Neural cell (in vitro differentiated cells): ENCODE measurements around the gene ADCY5.

Experiments used
- CTCF ChIP-seq: fragments of 450-650 bp; IDR thresholded peaks from 2 replicates; pipeline ENCODE4 v1.5.1; 2014; ENCODE audit warnings: antibody characterized with exemption, mild to moderate bottlenecking, moderate library complexity; ENCODE audit not compliant: poor library complexity, severe bottlenecking
- EZH2 ChIP-seq: fragments of 200-600, 300-800 bp; shearing (Covaris generic), sonication (generic); IDR thresholded peaks from 2 replicates; pipeline ENCODE4 v1.6.1; 2014; ENCODE audit warnings: antibody characterized with exemption, low read length, borderline replicate concordance, mild to moderate bottlenecking; ENCODE audit not compliant: insufficient read depth, poor library complexity, severe bottlenecking
- POLR2AphosphoS5 ChIP-seq: IDR thresholded peaks from 2 replicates; pipeline ENCODE4 v1.6.1; 2012
- REST ChIP-seq: IDR thresholded peaks from 2 replicates; pipeline ENCODE4 v1.6.1; 2012; ENCODE audit warnings: borderline replicate concordance
- SMC3 ChIP-seq: fragments of 450-650 bp; conservative IDR thresholded peaks from 2 replicates; pipeline ENCODE4 v1.6.1; 2014; ENCODE audit warnings: antibody characterized with exemption, mild to moderate bottlenecking, moderate library complexity; ENCODE audit not compliant: poor library complexity
- TAF1 ChIP-seq: IDR thresholded peaks from 2 replicates; pipeline ENCODE4 v1.6.1; 2012; ENCODE audit warnings: low read depth

- TF ChIP-seq CTCF: no peak
- TF ChIP-seq POLR2AphosphoS5: no peak
- no peak for TF ChIP-seq TAF1
- TF ChIP-seq EZH2: no peak
- TF ChIP-seq SMC3: no peak
- TF ChIP-seq REST: no peak
Observed at GRCh38 chr3:123296836-123297626, 151.9 kb downstream of the ADCY5 start.
